OCI-LY7 (cell line): Measurements from ENCODE around the gene LLPH.

Experiments
- EZH2phosphoT487 ChIP-seq: fragments of 200-600 bp; sonication (generic); IDR thresholded peaks from 2 replicates; pipeline ENCODE4 v1.6.1; 2018; ENCODE audit warnings: low read depth, borderline replicate concordance, mild to moderate bottlenecking, mixed run types, antibody characterized with exemption, low read length, moderate library complexity, mixed read lengths
- TF ChIP-seq, protein P1 (sequence below): fragments of 200-600 bp; sonication (generic); conservative IDR thresholded peaks from 2 replicates; pipeline ENCODE4 v1.5.1; 2014; ENCODE audit warnings: mild to moderate bottlenecking, antibody characterized with exemption, low read length, moderate library complexity, mixed read lengths

DNA sequence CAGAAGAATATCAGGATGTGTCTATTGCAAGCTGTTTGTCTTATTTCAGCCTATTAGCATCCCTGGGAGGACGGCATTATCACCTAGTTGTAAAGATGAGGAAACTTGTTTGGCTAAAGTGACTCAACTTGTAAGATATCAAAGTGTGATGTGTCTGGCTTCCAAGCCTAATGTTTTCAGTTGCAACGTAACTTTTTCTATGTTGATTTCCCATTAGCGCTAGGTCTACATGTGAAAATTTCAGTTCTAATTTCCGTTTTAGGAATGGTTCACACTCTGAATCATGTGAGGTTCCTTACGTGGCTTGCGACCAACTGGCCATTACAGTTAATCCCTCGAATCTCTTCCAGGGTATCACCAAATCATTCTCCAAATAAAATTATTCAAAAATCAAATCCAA lies 58.0 kb downstream of the LLPH start:
- TF ChIP-seq, protein P1, sequence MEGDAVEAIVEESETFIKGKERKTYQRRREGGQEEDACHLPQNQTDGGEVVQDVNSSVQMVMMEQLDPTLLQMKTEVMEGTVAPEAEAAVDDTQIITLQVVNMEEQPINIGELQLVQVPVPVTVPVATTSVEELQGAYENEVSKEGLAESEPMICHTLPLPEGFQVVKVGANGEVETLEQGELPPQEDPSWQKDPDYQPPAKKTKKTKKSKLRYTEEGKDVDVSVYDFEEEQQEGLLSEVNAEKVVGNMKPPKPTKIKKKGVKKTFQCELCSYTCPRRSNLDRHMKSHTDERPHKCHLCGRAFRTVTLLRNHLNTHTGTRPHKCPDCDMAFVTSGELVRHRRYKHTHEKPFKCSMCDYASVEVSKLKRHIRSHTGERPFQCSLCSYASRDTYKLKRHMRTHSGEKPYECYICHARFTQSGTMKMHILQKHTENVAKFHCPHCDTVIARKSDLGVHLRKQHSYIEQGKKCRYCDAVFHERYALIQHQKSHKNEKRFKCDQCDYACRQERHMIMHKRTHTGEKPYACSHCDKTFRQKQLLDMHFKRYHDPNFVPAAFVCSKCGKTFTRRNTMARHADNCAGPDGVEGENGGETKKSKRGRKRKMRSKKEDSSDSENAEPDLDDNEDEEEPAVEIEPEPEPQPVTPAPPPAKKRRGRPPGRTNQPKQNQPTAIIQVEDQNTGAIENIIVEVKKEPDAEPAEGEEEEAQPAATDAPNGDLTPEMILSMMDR, result no peak
- TF ChIP-seq EZH2phosphoT487, result no peak
